Osteoblast (primary cell): ENCODE results near the gene GEMIN5. TPM values are rescaled to one million over a fixed set of nuclear protein-coding genes. Genes with fewer than 3 reads are reported as not detected.

Experiments
- DNase-seq: peaks from one replicate; pipeline ENCODE4 v3.0.0; 2011; ENCODE audit warnings: low spot score, mixed read lengths; ENCODE audit not compliant: insufficient read length; ENCODE audit errors: missing footprints
- H2AFZ ChIP-seq: 2 replicates; pipeline ENCODE4 v1.6.0; 2011; ENCODE audit warnings: mild to moderate bottlenecking, low read length
- H3K27ac ChIP-seq: 2 replicates; pipeline ENCODE4 v1.5.1; 2011; ENCODE audit warnings: mild to moderate bottlenecking, low read depth, low read length, moderate library complexity
- H3K27me3 ChIP-seq: 2 replicates; pipeline ENCODE4 v1.6.0; 2012; ENCODE audit warnings: mild to moderate bottlenecking, control low read depth, inconsistent platforms, low read length, moderate library complexity; ENCODE audit not compliant: insufficient read depth
- H3K36me3 ChIP-seq: 2 replicates; pipeline ENCODE4 v1.5.1; 2011; ENCODE audit warnings: mild to moderate bottlenecking, low read length, control low read depth, moderate library complexity; ENCODE audit not compliant: insufficient read depth
- H3K4me1 ChIP-seq: 2 replicates; pipeline ENCODE4 v1.5.1; 2011; ENCODE audit warnings: mild to moderate bottlenecking, low read length, control low read depth, moderate library complexity; ENCODE audit not compliant: insufficient read depth
- H3K4me2 ChIP-seq: 2 replicates; pipeline ENCODE4 v1.6.0; 2011; ENCODE audit warnings: mild to moderate bottlenecking, low read length; ENCODE audit not compliant: insufficient read depth
- H3K4me3 ChIP-seq: fragments of 200-600 bp; sonication (generic); 3 replicates; pipeline ENCODE4 v1.5.1; 2012; ENCODE audit warnings: mild to moderate bottlenecking, low read length, inconsistent platforms; ENCODE audit not compliant: insufficient read depth
- H3K79me2 ChIP-seq: 2 replicates; pipeline ENCODE4 v1.6.0; 2012; ENCODE audit warnings: mild to moderate bottlenecking, low read length, control low read depth, inconsistent platforms; ENCODE audit not compliant: insufficient read depth
- H3K9me3 ChIP-seq: 2 replicates; pipeline ENCODE4 v1.5.1; 2011; ENCODE audit warnings: low read depth, low read length, control low read depth
- H4K20me1 ChIP-seq: 2 replicates; pipeline ENCODE4 v1.6.0; 2012; ENCODE audit warnings: mild to moderate bottlenecking, low read length, control low read depth; ENCODE audit not compliant: insufficient read depth
- total RNA-seq: library from RNA; depleted of rRNA; stranded (reverse); fragments of >200 nt; gene quantifications from 2 replicates; pipeline ENCODE4 v1.2.3, GENCODE V29; 2012
- TF ChIP-seq, protein P1 (sequence below): IDR thresholded peaks from 2 replicates; pipeline ENCODE4 v1.5.1; 2011; ENCODE audit warnings: mild to moderate bottlenecking, low read depth, low read length, moderate library complexity; ENCODE audit errors: extremely low read depth

Gene GEMIN5
- total RNA-seq, 1 donor, result 11.6 TPM

DNA sequence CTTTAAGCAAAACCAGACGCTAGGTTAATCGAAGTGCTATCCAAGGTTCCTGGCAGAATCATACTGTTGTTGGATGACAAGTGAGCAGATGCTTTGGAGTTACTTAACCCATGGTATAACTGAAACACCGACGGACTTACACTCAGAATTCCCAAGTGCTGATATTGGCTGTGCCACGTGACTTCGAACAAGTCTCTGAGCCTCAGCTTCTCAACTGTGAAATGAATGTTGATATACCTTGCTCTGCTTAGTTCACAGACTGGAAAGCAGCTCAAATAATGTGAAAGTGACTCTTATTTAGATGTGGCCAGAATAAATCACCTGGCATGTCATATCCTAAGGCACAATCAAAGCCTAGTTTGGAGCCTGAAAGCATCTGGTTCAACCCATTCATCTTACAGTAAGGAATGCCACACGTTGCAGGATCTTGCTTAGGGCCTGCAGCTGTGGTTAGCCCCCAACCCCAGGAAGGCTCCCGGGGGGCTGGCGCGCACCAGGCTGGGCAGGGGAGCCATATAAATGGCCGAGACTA, 759 bp downstream of the GEMIN5 start:
- peak overlapping the region; percentile 92 for H3K4me3 ChIP-seq
- H3K4me1 ChIP-seq, result peaks cover 19% of the 10 kb centered on the region
- no peaks in the 10 kb centered on the region for H3K27me3 ChIP-seq
- H3K79me2 ChIP-seq, result peaks cover 39% of the 10 kb centered on the region
- H3K4me2 ChIP-seq, result peak overlapping the region; percentile 94
- H3K36me3 ChIP-seq, result peaks cover 6% of the 10 kb centered on the region
- TF ChIP-seq, protein P1, sequence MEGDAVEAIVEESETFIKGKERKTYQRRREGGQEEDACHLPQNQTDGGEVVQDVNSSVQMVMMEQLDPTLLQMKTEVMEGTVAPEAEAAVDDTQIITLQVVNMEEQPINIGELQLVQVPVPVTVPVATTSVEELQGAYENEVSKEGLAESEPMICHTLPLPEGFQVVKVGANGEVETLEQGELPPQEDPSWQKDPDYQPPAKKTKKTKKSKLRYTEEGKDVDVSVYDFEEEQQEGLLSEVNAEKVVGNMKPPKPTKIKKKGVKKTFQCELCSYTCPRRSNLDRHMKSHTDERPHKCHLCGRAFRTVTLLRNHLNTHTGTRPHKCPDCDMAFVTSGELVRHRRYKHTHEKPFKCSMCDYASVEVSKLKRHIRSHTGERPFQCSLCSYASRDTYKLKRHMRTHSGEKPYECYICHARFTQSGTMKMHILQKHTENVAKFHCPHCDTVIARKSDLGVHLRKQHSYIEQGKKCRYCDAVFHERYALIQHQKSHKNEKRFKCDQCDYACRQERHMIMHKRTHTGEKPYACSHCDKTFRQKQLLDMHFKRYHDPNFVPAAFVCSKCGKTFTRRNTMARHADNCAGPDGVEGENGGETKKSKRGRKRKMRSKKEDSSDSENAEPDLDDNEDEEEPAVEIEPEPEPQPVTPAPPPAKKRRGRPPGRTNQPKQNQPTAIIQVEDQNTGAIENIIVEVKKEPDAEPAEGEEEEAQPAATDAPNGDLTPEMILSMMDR, result no peak
- peak overlapping the region; percentile 42 for H3K27ac ChIP-seq
- H2AFZ ChIP-seq, result peak overlapping the region; percentile 100
- H3K9me3 ChIP-seq, result no peaks in the 10 kb centered on the region
- no peaks in the 10 kb centered on the region for H4K20me1 ChIP-seq
- peak; percentile 32 for DNase-seq

DNA sequence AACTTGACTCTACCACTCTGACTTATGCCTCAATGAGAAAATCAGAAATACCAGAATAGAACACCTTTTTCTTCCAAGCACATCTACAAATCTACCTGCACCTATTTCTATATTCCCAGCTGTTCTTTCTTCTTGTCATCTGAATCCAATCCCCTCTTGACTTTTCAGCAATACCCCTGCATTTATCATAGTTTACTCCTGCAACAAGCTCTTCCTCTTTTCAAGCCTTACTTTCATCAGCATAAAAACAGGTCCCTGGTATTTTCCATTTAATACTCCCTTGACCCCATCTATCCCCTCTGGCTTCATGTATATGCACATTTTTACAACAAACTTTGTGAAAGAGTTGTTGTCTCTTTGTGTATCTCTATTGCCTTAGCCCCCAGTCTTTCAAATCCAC, 3.1 kb downstream of the GEMIN5 start:
- H3K36me3 ChIP-seq, result peaks cover 17% of the 10 kb centered on the region
- no peak overlapping the region for H3K4me2 ChIP-seq
- no peak overlapping the region for H3K4me3 ChIP-seq
- no peaks in the 10 kb centered on the region for H4K20me1 ChIP-seq
- H3K27ac ChIP-seq, result no peak overlapping the region
- TF ChIP-seq, protein P1, result no peak
- H3K4me1 ChIP-seq, result peaks cover 11% of the 10 kb centered on the region
- DNase-seq, result no peak
- no peaks in the 10 kb centered on the region for H3K9me3 ChIP-seq
- peaks cover 25% of the 10 kb centered on the region for H3K79me2 ChIP-seq
- no peak overlapping the region for H2AFZ ChIP-seq
- no peaks in the 10 kb centered on the region for H3K27me3 ChIP-seq

DNA sequence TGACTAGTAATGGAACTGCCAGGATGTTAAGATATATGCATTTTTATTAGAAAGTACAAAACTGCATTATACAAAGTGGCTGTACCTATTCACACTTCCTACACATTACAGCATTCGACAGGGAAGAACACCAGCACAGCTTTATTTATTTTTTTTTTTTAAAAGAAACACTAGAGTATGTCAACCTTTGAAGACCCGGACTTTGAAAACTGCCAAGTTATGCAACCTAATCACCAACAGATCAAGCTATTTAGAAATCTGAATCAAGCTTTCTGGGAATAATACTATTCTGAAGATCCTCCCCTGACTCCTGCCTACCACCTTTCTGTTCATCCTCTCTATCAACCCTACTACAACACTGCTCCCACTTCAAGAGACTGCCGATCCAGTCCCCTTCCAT, 4.5 kb downstream of the GEMIN5 start:
- Histone ChIP-seq H3K27me3 (no peaks in the 10 kb centered on the region), H3K9me3 (no peaks in the 10 kb centered on the region), H2AFZ (no peak overlapping the region), H3K4me2 (no peak overlapping the region), H3K27ac (no peak overlapping the region), H3K36me3 (peaks cover 24% of the 10 kb centered on the region), H3K4me1 (peaks cover 11% of the 10 kb centered on the region), H3K79me2 (peaks cover 25% of the 10 kb centered on the region), H4K20me1 (no peaks in the 10 kb centered on the region), H3K4me3 (no peak overlapping the region)
- no peak for DNase-seq
- TF ChIP-seq, protein P1, result no peak

DNA sequence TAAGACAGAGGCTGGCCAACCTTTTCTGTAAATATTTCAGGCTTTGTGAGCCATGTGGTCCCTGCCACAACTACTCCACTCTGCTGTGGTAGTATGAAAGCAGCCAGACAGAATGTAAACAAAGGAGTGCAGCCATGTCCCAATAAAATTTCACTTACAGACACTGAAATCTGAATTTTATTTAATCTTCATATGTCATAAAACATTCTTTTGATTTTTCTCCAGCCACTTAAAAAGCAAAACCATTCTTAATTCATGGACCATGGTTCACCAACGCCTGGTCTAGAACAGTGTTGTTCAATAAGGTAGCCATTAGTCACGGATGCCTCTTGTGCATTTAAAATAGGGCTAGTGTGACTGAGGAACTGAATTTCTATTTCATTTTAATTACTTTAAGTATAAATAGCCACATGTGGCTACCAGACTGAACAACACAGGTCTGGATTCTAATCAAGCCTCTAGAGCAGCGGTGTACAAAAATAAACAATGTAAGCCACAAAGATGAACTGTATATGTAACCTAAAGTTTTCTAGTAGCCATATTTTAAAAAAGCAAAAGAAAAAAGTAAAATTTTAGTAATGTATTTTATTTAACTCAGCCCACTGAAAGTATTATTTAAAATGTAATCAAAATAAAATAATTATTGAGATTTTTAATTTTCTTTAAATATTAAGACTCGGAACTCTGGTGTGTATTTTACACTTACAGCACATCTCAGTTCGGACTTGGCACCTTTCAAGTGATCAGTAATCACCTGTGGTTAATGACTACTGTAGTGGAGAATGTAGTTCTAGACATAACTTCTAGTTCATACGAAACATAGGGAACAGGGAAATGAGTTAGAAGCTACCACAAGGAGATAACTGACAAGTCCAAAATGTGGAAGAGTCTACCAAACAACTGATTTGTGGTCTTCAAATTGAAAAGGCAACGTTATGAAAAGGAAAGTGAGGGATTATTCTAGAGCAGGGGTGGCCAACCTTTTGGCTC, 14.3 kb downstream of the GEMIN5 start:
- H3K9me3 ChIP-seq, result no peaks in the 10 kb centered on the region
- TF ChIP-seq, protein P1, result no peak
- no peak overlapping the region for H3K27ac ChIP-seq
- peaks cover 58% of the 10 kb centered on the region for H3K36me3 ChIP-seq
- H3K79me2 ChIP-seq, result no peaks in the 10 kb centered on the region
- H4K20me1 ChIP-seq, result no peaks in the 10 kb centered on the region
- H3K4me3 ChIP-seq, result no peak overlapping the region
- H3K4me1 ChIP-seq, result no peaks in the 10 kb centered on the region
- DNase-seq, result no peak
- no peak overlapping the region for H2AFZ ChIP-seq
- no peak overlapping the region for H3K4me2 ChIP-seq
- H3K27me3 ChIP-seq, result no peaks in the 10 kb centered on the region
